HCT116 (cell line): ENCODE measurements around the gene RAB4B.

ENCODE experiments used
- CTCF ChIP-seq, 3 experiments: fragments of 200-600 bp in 1 of 3; sonication (generic) in 1 of 3; IDR thresholded peaks in 2 of 3; conservative IDR thresholded peaks in 1 of 3; 2 replicates each; pipeline ENCODE4 v1.5.1; 2012 to 2017; ENCODE audit warnings: low read depth in 2 of 3, low read length in 2 of 3, antibody characterized with exemption in 1 of 3, borderline replicate concordance in 1 of 3, control low read depth in 1 of 3, mild to moderate bottlenecking in 1 of 3, mixed read lengths in 1 of 3, mixed run types in 1 of 3, moderate library complexity in 1 of 3; ENCODE audit not compliant: insufficient read depth in 1 of 3
- EZH2 ChIP-seq: fragments of 200-600 bp; sonication (generic); IDR thresholded peaks from 2 replicates; pipeline ENCODE4 v1.6.1; 2017; ENCODE audit warnings: antibody characterized with exemption, mixed run types
- EZH2phosphoT487 ChIP-seq: fragments of 200-600 bp; IDR thresholded peaks from 2 replicates; pipeline ENCODE4 v1.6.1; 2018; ENCODE audit warnings: antibody characterized with exemption, borderline replicate concordance
- FOSL1 ChIP-seq: IDR thresholded peaks from 2 replicates; pipeline ENCODE4 v1.6.1; 2012; ENCODE audit warnings: low read depth
- MAX ChIP-seq: IDR thresholded peaks from 2 replicates; pipeline ENCODE4 v1.6.1; 2012
- POLR2A ChIP-seq: IDR thresholded peaks from 2 replicates; pipeline ENCODE4 v1.7.0; 2011; ENCODE audit warnings: borderline replicate concordance; ENCODE audit not compliant: insufficient read depth, insufficient read length; ENCODE audit errors: extremely low read depth
- POLR2AphosphoS5 ChIP-seq: IDR thresholded peaks from 2 replicates; pipeline ENCODE4 v1.6.1; 2011; ENCODE audit warnings: mild to moderate bottlenecking, low read depth, low read length, moderate library complexity
- SIN3A ChIP-seq: IDR thresholded peaks from 2 replicates; pipeline ENCODE4 v1.6.1; 2012; ENCODE audit warnings: low read depth
- SP1 ChIP-seq: IDR thresholded peaks from 2 replicates; pipeline ENCODE4 v1.6.1; 2012; ENCODE audit warnings: low read depth
- ZNF274 ChIP-seq: fragments of 200-500 bp; sonication (Bioruptor generic); IDR thresholded peaks from 2 replicates; pipeline ENCODE4 v1.6.1; 2014; ENCODE audit warnings: mild to moderate bottlenecking, low read depth, low read length, inconsistent platforms

- TF ChIP-seq CTCF (IDR thresholded peaks at IDR 0.05 in 2 of 3, conservative IDR thresholded peaks at IDR 0.05 in 1 of 3; ENCODE audit: borderline replicate concordance in 1 of 3, insufficient read depth in 1 of 3, low read depth in 2 of 3, low read length in 2 of 3), result no peak
- no peak for TF ChIP-seq MAX
- TF ChIP-seq POLR2A, result no peak
- TF ChIP-seq SIN3A, result no peak
- TF ChIP-seq FOSL1, result no peak
- no peak for TF ChIP-seq SP1
- no peak for TF ChIP-seq EZH2
- TF ChIP-seq ZNF274, result no peak
- TF ChIP-seq POLR2AphosphoS5, result no peak
- TF ChIP-seq EZH2phosphoT487, result no peak
Observed at GRCh38 chr19:40815223-40815622, 37.2 kb downstream of the RAB4B start.
